ENCODE results near the gene OR2T8.

Gene OR2T8

GRCh38 chr1:247919952-247920351 lies at the start of gene OR2T8:
OR2T8 (plus strand) TSS chr1:247920252; CDS start chr1:247921018, 766 bp downstream.
- no peak for ATAC-seq
- TF ChIP-seq CSDC2 (CRISPR knock-in tag; IDR thresholded peaks at IDR 0.05) (no peak), RARB (CRISPR knock-in tag; IDR thresholded peaks at IDR 0.05) (no peak), TCF4 (CRISPR knock-in tag; IDR thresholded peaks at IDR 0.05; ENCODE audit: borderline replicate concordance) (no peak), POU6F1 (CRISPR knock-in tag; IDR thresholded peaks at IDR 0.05; ENCODE audit: borderline replicate concordance, low read depth) (no peak), ZNF8 (CRISPR knock-in tag; IDR thresholded peaks at IDR 0.05) (no peak), GLIS3 (CRISPR knock-in tag; IDR thresholded peaks at IDR 0.05) (no peak)

- ATAC-seq = no peak
- no peak for TF ChIP-seq TCF4 (CRISPR knock-in tag; IDR thresholded peaks at IDR 0.05; ENCODE audit: borderline replicate concordance)
- TF ChIP-seq ZFP30 (CRISPR knock-in tag; IDR thresholded peaks at IDR 0.05) = no peak
- TF ChIP-seq BACH2 (CRISPR knock-in tag; IDR thresholded peaks at IDR 0.05; ENCODE audit: borderline replicate concordance) = no peak
- TF ChIP-seq ZC3H10 (CRISPR knock-in tag; IDR thresholded peaks at IDR 0.05) = no peak
- no peak for TF ChIP-seq TSHZ2 (CRISPR knock-in tag; IDR thresholded peaks at IDR 0.05)
- no peak for TF ChIP-seq ARNTL (CRISPR knock-in tag; IDR thresholded peaks at IDR 0.05; ENCODE audit: borderline replicate concordance, low read depth)
- no peak for TF ChIP-seq SNAI2 (CRISPR knock-in tag; IDR thresholded peaks at IDR 0.05)
These were observed 36.7 kb upstream of the OR2T8 start for GRCh38 chr1:247883346-247883745.

GRCh38 chr1:247884797-247885413 lies 35.1 kb upstream of the OR2T8 start:
- no peak for ATAC-seq
- TF ChIP-seq TOX (CRISPR knock-in tag; IDR thresholded peaks at IDR 0.05; ENCODE audit: borderline replicate concordance) (no peak), OSR1 (CRISPR knock-in tag; IDR thresholded peaks at IDR 0.05) (no peak), TCF4 (CRISPR knock-in tag; IDR thresholded peaks at IDR 0.05; ENCODE audit: borderline replicate concordance) (no peak), ESRRG (CRISPR knock-in tag; IDR thresholded peaks at IDR 0.05) (no peak), CREB5 (CRISPR knock-in tag; IDR thresholded peaks at IDR 0.05; ENCODE audit: low read depth) (no peak)

GRCh38 chr1:247895163-247895637 lies 24.9 kb upstream of the OR2T8 start, which contains the start of gene OR2W3:
OR2W3 (plus strand) TSS chr1:247895587; CDS start chr1:247895587, 0 bp downstream.
- ATAC-seq = no peak
- TF ChIP-seq SNAI2 (CRISPR knock-in tag; IDR thresholded peaks at IDR 0.05) (no peak), ZC3H10 (CRISPR knock-in tag; IDR thresholded peaks at IDR 0.05) (no peak), TSHZ2 (CRISPR knock-in tag; IDR thresholded peaks at IDR 0.05) (no peak), ZNF565 (CRISPR knock-in tag; conservative IDR thresholded peaks at IDR 0.05; ENCODE audit: low read depth) (no peak), GLIS3 (CRISPR knock-in tag; IDR thresholded peaks at IDR 0.05) (no peak), TOX (CRISPR knock-in tag; IDR thresholded peaks at IDR 0.05; ENCODE audit: borderline replicate concordance) (no peak), ZNF8 (CRISPR knock-in tag; IDR thresholded peaks at IDR 0.05) (no peak), ESRRG (CRISPR knock-in tag; IDR thresholded peaks at IDR 0.05) (no peak), ZFP30 (CRISPR knock-in tag; IDR thresholded peaks at IDR 0.05) (no peak), POU6F1 (CRISPR knock-in tag; IDR thresholded peaks at IDR 0.05; ENCODE audit: borderline replicate concordance, low read depth) (no peak), RARB (CRISPR knock-in tag; IDR thresholded peaks at IDR 0.05) (no peak), BACH2 (CRISPR knock-in tag; IDR thresholded peaks at IDR 0.05; ENCODE audit: borderline replicate concordance) (no peak), PPARA (CRISPR knock-in tag; IDR thresholded peaks at IDR 0.05; ENCODE audit: borderline replicate concordance) (no peak), CREB5 (CRISPR knock-in tag; IDR thresholded peaks at IDR 0.05; ENCODE audit: low read depth) (no peak), CSRNP3 (CRISPR knock-in tag; IDR thresholded peaks at IDR 0.05) (no peak), ISL1 (CRISPR knock-in tag; IDR thresholded peaks at IDR 0.05) (no peak), ZFP3 (CRISPR knock-in tag; IDR thresholded peaks at IDR 0.05) (no peak)
